AG08396 (cell line): ENCODE measurements around the gene XIRP1.
"Not testable (repeated sequence)": the region's sequence is repeated elsewhere in the genome, so short reads cannot be mapped to it uniquely, and the experiment has no call there.

ENCODE experiments used
- DNase-seq: peaks from one replicate; pipeline ENCODE4 v3.0.0; 2012; ENCODE audit warnings: low spot score, mixed read lengths

The XIRP1 gene, protein sequence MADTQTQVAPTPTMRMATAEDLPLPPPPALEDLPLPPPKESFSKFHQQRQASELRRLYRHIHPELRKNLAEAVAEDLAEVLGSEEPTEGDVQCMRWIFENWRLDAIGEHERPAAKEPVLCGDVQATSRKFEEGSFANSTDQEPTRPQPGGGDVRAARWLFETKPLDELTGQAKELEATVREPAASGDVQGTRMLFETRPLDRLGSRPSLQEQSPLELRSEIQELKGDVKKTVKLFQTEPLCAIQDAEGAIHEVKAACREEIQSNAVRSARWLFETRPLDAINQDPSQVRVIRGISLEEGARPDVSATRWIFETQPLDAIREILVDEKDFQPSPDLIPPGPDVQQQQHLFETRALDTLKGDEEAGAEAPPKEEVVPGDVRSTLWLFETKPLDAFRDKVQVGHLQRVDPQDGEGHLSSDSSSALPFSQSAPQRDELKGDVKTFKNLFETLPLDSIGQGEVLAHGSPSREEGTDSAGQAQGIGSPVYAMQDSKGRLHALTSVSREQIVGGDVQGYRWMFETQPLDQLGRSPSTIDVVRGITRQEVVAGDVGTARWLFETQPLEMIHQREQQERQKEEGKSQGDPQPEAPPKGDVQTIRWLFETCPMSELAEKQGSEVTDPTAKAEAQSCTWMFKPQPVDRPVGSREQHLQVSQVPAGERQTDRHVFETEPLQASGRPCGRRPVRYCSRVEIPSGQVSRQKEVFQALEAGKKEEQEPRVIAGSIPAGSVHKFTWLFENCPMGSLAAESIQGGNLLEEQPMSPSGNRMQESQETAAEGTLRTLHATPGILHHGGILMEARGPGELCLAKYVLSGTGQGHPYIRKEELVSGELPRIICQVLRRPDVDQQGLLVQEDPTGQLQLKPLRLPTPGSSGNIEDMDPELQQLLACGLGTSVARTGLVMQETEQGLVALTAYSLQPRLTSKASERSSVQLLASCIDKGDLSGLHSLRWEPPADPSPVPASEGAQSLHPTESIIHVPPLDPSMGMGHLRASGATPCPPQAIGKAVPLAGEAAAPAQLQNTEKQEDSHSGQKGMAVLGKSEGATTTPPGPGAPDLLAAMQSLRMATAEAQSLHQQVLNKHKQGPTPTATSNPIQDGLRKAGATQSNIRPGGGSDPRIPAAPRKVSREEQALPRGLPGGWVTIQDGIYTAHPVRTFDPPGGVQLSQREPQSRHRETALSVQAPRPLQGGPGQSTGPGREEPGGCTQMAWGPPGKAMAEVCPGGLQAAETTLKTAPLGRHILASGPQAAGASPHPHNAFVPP (N-terminal part only)

DNA sequence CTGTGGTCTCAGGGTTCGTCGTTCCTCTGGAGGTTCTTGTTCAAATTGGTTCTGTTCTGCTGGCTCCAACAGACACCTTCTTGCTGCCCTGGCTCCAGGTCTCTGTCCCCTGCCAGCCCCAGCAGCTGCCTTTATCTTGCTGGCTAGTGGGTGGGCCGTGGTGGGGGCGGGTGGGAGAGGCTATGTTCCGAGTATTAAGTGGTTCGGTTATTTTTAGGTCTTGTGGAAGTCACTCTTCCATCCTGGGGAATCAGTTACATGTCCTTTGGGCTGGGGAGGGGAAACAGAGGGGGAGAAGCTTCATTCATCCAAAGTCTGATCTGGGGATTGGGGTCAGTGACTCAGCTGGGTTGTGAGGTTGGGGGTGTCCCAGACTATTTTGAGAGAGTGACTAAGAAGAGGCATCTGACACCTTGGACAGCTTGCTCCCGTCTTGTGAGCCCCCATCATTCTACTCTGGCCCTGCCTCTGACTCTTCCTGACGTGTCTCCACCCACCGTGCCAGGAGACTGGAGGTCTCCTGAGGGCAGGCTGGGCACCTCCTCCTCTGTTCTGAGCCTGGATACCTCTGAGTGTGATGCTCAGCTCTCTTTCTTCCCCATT lies at the start of gene XIRP1:
XIRP1 (minus strand) TSS at position 106 of the 603 bp plus-strand sequence. CDS start 3,150 bp downstream, outside the sequence.
- no peak for DNase-seq

DNA sequence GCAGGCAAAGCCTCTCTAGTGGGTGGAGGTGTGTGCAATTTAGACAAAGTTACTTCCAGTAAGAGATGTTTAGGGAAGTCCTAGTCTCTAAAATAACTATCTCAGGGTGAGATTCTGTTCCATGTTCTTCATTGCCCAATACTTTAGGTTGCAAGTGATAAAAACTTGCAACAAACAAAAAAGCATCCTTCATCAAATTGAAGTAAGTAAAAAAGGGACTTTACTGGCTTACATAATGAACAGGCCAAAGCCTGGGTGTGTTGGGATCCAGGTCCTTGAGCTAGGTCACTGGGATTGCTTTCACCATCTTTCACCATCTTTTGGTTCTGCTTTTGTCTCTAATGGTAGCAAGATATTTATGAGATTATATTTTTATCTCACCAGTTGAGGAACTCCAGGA lies 49.2 kb upstream of the XIRP1 start:
- DNase-seq: no peak

DNA sequence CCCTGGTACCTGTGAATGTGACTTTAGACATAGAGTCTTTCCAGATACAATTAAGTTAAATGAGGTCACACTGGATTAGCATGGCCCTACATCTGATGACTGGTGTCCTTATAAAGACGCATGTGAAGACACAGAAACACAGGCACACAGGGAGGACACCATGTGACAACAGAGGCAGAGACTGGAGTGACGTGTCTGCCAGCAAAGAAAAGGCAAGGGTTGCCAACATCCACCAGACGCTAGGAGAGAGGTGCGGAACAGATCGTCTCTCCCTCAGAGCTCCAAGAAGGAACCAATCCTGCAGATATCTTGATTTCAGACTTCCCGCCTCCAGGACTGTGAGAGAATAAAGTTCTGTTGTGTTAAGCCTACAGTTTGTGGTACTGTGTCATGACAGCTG lies 44.6 kb upstream of the XIRP1 start:
- no peak for DNase-seq

DNA sequence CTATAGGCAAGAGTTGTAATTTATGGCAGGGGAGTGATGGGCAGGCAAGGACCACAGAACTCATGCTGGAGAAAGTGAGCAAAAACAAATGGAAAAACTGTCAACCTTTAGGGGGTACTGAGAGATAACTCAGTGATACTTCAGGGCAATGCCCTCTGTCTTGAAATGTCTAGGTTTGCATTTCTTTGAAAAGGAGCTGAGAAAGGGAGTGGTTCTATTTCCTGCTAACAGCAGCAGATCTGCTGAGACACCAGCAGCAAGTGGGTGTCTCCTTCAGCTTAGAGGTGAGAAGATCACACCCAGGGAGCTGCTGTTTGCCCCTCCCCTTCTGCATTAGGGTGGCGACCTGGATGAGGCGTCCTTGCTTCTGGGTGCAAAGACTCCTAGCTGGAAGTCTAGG lies 42.3 kb upstream of the XIRP1 start:
- no peak for DNase-seq

DNA sequence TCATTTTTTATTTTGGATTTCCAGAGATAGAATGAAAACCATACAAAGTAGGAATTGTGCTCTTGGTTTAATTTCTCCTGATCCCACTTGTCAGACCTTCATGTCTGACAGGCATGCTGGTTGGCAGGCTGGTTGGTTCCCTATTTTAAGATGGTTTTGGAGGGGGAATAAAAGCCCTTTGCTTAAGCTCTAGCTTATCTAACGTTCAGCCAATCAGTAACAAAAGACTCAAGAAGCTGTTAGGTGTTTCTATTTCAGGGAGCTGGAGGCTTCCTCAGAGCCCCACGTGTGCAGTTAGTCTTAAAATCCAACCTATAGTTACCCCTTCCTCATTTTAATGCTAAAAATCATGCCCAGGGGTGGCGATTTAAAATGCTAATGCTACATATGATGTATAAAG lies 40.5 kb upstream of the XIRP1 start:
- DNase-seq: no peak

DNA sequence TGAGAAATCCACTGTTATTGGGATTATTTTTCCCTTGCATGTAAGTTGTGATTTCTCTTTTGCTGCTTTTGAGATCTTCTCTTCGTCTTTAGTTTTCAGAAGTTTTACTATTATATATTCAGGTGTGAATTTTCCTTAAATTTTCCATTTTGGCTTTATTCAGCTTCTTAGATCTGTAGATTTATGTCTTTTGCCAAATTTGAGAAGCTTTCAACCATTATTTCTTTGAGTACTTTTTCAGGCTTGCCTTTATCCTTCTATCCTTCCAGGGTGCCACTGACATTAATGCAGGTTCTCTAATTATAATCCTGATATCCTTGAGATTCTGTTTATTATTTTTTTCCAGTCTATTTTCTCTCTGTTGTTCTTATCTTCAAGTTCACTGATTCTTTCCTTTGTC lies 38.1 kb upstream of the XIRP1 start:
- no peak for DNase-seq

DNA sequence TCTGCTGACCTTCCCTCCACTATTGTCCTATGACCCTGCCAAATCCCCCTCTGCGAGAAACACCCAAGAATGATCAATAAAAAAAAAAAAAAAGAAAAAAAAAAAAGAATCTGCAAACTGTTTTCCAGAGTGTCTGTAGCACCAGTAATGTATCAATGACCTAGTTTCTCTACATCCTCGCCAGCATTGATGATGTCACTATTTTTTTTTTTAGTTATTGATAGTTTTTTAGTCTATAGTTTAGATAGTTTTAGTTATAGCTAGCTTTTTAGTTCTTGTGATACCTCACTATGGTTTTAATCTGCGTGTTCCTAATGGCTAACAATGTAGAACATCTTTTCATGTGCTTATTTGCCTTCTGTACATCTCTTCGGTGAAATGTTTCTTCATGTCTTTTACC lies 36.1 kb upstream of the XIRP1 start:
- no peak for DNase-seq

DNA sequence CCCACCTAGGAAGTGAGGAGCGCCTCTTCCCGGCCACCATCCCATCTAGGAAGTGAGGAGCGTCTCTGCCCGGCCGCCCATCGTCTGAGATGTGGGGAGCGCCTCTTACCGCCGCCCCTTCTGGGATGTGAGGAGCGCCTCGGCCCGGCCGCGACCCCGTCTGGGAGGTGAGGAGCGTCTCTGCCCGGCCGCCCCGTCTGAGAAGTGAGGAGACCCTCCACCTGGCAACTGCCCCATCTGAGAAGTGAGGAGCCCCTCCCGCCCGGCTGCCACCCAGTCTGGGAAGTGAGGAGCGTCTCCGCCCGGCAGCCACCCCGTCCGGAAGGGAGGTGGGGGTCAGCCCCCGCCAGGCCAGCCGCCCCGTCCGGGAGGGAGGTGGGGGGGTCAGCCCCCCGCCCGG lies 35.2 kb upstream of the XIRP1 start:
- DNase-seq: not testable (repeated sequence)

DNA sequence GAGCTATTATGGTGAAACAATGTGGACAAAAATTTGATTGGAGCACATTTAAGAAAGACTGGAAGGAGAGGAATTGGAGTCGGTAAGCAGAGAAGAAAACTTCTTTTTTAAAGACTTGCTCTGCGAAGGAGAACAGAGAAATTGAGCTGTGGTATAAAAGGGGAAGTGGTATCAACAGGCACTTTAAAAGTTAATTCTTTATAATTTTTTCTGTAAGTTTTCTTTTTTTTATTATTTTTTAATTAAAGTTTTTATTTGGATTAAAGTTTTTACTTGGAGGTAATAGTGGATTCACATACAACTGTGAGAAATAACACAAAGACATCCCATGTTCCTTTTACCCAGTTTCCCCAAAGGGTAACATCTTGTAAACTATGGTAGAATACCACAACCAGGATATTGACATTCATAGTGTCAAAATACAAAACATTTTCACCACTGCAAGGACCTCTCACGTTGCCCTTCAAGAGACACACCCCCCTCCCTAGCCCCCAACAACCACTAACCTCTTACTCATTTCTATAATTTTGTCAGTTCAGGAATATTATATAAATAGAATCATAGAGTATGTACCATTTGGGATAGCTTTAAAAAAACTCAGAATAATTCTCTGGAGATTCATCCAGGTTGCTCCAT lies 33.8 kb upstream of the XIRP1 start:
- DNase-seq: no peak

DNA sequence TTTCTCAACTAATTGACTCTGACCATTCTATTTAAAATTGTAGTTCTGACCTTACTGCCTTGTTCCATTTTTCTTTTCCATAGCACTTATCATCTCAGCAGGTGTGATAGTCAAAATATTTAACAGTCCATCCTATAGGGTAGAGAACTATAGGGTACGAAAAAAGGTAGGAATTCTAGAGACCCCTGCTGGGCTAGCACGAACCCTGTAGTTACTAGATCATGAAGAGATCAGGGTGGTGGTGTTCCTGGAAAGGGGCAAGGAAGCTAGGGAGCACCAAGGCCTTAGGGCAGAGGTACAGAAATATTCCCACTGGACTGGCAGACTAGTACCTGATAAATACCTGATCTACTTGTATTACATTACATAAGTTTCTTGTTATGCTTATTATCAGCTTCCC lies 31.9 kb upstream of the XIRP1 start:
- no peak for DNase-seq

DNA sequence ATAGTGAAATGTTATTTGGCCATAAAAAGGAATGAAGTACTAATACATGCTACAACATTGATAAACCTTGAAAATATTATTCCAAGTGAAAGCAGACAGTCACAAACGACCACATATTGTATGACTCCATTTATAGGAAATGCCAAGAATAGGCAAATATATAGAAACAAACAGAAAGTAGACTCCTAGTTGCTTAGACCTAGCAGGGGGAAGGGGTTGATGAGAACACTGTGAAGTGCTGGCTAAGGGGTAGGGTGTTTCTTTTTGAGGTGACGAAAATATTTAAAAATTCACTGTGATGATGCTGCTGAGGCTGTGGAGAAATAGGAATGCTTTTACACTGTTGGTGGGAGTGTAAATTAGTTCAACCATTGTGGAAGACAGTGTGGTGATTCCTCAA lies 30.5 kb upstream of the XIRP1 start:
- no peak for DNase-seq

DNA sequence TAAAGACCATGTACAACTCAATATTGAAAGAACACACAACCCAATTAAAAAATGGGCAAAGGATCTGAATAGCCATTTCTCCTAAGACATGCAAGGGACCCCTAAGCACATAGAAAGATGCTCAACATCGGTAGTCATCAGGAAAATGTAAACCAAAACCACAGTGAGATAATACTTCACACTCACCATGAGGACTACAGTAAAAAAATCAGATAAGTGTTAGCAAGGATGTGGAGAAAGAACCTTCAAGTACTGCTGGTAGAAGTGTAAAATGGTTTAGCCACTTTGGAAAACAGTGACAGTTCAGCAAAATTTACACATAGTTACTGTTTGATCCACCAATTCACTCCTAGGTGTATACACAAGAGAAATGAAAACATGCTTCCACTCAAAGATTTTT lies 30.1 kb upstream of the XIRP1 start:
- no peak for DNase-seq

DNA sequence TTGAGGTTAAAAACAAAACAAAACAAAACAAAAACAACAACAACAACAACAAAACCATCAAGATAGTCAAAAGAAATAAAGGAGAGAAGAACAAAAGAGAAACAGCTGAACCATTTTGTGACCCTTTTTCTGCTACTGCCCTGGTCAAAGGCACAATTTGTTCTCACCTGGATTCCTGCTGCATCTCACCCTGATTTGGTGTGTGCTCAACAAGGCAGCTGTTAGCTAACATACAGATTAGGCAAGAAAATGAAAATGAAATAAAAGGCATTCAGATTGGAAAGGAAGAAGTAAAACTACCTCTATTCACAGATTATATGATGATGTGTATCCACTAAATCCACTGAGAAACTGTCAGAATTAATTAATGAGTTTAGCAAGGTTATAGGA lies 28.7 kb upstream of the XIRP1 start:
- DNase-seq: no peak

DNA sequence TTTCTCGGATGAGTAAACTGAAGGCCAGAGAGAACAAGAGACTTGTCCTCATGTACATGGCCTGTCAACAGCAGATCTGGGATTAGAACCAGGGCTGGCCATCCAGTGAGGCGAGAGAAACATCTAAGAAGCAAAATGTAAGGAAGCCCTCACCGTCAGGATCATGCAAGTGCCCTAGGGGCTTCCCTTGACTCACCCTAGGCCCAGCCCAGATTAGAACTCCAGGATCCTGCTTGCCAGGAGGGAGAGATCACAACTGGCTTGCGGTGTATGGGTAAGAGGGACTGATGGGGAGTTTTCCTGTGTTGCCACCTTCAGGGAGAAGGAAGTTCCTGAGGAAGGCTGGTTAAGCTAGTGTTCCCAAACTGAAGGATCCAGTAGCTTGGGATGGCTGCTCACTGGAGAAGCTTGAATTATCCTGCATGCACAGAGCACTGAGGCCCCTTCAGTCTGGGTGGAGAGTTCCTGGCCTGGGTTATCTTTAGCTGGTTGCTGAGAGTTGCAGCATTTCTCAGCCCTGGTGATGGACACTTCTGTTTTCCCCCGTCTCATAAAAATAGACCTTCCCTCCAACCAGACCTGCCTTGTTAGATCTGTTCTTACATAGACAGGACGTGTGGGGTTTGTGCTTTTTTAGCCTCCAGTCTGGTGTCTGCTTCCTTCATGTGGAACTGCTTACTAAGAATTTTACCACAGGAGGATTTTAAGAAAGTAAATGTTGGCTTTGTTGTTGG lies 28.2 kb upstream of the XIRP1 start:
- DNase-seq: no peak

DNA sequence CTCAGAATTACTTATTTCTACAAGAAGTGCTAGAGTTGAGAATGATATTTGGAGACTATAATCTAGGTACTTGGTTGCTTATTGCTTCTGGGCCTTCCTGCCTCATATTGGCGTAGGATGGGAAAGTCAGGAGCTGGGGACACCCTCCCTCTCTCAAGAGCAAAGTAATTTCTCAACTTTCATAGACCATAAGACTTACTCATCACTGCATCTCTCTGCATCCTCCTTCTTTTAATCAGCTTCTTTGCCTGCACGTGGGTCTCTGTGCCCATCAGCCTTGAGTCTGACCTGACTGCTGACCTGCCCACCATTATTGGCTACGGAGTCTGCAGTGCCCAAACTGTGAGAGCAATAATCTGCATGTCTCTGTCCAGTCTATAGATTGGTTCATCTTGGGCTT lies 27.3 kb upstream of the XIRP1 start:
- no peak for DNase-seq

DNA sequence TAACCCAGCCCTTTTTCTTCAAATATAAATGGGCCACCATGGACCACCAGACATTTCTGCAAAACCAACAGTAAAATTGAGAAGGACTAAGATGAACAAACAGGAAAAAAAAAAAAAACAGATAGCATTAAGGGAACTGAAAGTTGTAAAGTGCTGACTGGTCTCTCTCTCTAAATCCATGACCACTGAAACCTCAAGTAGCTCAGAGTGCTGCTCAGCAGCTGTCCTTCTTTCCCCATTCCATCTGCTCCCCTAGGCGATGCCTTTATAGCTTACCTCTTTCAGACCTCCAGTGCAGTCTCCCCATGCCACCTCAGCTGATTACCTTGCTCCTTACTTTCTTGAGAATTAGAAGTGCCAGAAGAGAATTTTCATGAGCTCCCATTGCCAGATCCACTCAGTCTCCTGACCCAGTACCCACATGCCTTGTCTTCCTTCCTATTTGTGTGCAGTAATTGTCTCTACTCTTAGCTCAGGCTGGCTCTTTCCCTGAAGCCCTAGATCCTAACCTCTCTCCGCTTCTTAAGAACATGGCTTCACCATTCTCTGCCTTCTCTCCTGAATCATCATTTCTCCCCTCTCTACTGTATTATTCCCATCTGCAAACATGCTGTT lies 23.9 kb upstream of the XIRP1 start:
- DNase-seq: no peak

DNA sequence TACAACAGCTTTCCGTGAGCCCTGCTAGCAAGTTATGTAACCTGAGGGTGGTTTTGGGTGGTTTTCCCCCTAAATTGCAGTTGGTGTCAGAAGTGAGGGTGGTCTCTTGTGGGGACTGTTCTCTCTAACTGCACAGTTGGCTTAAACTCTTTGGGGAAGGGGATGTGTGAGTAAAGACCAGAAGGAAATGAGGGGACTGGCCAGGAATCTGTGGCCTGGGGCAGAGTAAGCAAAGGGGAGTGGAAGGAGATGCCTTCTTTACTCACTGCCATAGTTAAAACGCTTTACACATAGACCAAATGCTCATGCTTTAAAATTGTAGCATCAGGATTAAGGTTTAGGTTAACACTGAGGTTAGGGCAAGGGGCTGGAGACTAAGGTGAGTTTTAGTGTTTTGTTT lies 21.2 kb upstream of the XIRP1 start:
- no peak for DNase-seq

DNA sequence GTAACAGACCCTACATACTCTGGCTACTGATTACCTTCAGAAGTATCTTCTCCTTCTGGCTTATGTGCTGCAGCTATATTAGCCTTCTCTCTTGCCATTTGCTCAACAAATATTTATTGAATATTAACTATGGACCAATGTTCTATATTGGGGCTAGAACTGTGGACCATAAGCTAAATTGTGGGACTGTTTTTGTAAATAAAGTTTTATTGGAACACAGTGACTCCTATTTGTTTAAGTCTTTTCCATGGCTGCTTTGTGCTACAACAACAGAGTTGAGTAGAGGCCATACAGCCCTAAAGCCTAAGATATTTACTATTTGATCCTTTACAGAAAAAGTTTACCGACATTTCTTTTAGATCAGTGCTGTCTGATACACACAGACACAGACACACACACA lies 20.3 kb upstream of the XIRP1 start:
- DNase-seq: no peak

DNA sequence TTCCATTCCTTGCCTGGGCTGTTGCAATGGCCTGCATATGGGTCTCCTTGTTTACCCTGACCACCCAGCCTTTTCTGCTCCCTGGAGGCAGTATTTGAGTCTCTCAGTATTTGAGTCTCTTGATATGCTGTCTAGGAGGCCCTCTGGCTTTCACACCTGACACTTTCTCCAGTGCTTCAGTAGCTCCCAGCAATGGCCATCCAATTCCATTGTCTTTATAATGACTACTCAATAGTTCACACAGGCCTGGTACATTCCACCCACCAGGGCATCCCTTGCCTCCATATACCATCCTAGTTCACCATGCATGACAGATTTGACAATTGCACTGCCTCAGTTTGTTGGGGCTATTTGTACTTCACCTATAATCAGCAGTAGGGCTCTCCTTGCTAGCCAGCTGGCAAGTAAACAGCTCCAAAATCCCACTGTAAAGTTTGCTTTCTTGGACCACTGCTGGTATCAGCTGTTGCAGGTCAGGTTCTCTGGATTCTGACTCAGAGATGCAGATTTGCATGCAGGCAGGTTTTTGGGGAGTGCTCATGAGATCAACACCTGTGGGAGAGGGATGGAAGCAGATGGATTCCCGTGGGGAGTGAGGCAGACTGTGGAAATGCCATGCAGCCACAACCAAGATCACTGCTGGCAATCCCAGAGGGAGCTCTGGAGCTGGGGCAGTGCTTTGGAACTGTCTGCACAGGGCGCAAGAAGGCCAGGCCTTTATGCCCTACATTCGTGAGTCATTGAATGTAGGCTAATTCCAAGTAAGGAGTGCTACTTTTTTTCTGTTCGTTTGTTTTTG lies 19.1 kb upstream of the XIRP1 start:
- no peak for DNase-seq

DNA sequence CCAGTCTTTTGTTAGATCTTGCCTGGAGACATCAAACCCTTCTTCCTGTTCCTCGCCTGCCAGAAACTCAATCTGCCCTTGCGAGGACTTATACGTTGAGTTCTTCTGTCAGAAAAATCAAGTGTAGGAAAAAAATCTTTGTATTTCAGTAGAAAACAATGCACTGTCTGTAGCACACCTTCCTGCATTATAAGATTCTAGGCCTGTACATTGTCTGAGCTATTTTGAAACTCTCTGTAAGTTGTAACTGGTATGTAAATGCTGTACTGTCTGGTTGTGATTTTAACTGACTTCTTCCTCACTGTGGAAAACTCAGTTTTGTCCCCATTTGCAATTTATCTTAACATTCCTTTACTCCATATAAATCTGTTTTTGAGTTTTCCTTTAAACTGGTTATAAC lies 17.7 kb upstream of the XIRP1 start:
- DNase-seq: no peak
